H9 (cell line): Measurements from ENCODE around the gene SLC7A5. TPM values are rescaled to one million over a fixed set of nuclear protein-coding genes. Genes with fewer than 3 reads are reported as not detected.

Source experiments
- DNase-seq: peaks from one replicate; pipeline ENCODE4 v3.0.0-alpha.2; 2017
- H2AFZ ChIP-seq: one replicate; pipeline ENCODE4 v1.6.1; 2013; ENCODE audit warnings: mild to moderate bottlenecking, low read length, control low read depth, moderate library complexity
- H2AK5ac ChIP-seq: 2 replicates; pipeline ENCODE4 v1.6.1; 2013; ENCODE audit warnings: low read length, control low read depth, mixed read lengths; ENCODE audit not compliant: insufficient read length
- H2BK120ac ChIP-seq: one replicate; pipeline ENCODE4 v1.6.1; 2013; ENCODE audit warnings: low read depth, mild to moderate bottlenecking, low read length, control low read depth, inconsistent platforms; ENCODE audit not compliant: poor library complexity, severe bottlenecking
- H2BK12ac ChIP-seq: 2 replicates; pipeline ENCODE4 v1.6.1; 2013; ENCODE audit warnings: low read length, control low read depth, mixed read lengths, low read depth; ENCODE audit not compliant: insufficient read length
- H2BK15ac ChIP-seq: 2 replicates; pipeline ENCODE4 v1.6.1; 2013; ENCODE audit warnings: low read depth, low read length, control low read depth
- H2BK20ac ChIP-seq: one replicate; pipeline ENCODE4 v1.6.1; 2013; ENCODE audit warnings: low read depth, mild to moderate bottlenecking, low read length, control low read depth, inconsistent platforms; ENCODE audit not compliant: poor library complexity, severe bottlenecking
- H2BK5ac ChIP-seq: 2 replicates; pipeline ENCODE4 v1.6.1; 2013; ENCODE audit warnings: low read length, control low read depth, mixed read lengths; ENCODE audit not compliant: insufficient read length
- H3K14ac ChIP-seq: 2 replicates; pipeline ENCODE4 v1.6.1; 2013; ENCODE audit warnings: low read length, control low read depth; ENCODE audit not compliant: insufficient read depth
- H3K18ac ChIP-seq: 2 replicates; pipeline ENCODE4 v1.6.1; 2013; ENCODE audit warnings: low read depth, mild to moderate bottlenecking, mixed read lengths, low read length, control low read depth; ENCODE audit not compliant: insufficient read length
- H3K23ac ChIP-seq: 2 replicates; pipeline ENCODE4 v1.6.1; 2013; ENCODE audit warnings: low read length, control low read depth, mixed read lengths, low read depth; ENCODE audit not compliant: insufficient read length
- H3K23me2 ChIP-seq: 2 replicates; pipeline ENCODE4 v1.6.1; 2013; ENCODE audit warnings: low read depth, mild to moderate bottlenecking, mixed read lengths, low read length, control low read depth; ENCODE audit not compliant: insufficient read length, poor library complexity, severe bottlenecking
- H3K27ac ChIP-seq: 2 replicates; pipeline ENCODE4 v1.5.1; 2013; ENCODE audit warnings: low read length, control low read depth, mixed read lengths, low read depth; ENCODE audit not compliant: insufficient read length
- H3K27me3 ChIP-seq: 2 replicates; pipeline ENCODE4 v1.6.1; 2013; ENCODE audit warnings: low read length, control low read depth, inconsistent platforms; ENCODE audit not compliant: insufficient read depth
- H3K4ac ChIP-seq: 2 replicates; pipeline ENCODE4 v1.6.1; 2013; ENCODE audit warnings: low read depth, mild to moderate bottlenecking, control low read depth, inconsistent platforms, low read length, moderate library complexity
- H3K4me1 ChIP-seq: 2 replicates; pipeline ENCODE4 v1.6.1; 2013; ENCODE audit warnings: low read length, control low read depth, inconsistent platforms; ENCODE audit not compliant: insufficient read depth
- H3K4me2 ChIP-seq: 2 replicates; pipeline ENCODE4 v1.6.1; 2013; ENCODE audit warnings: low read length, control low read depth, mixed read lengths; ENCODE audit not compliant: insufficient read length, insufficient read depth
- H3K56ac ChIP-seq: 2 replicates; pipeline ENCODE4 v1.6.1; 2013; ENCODE audit warnings: low read depth, mild to moderate bottlenecking, mixed read lengths, low read length, control low read depth; ENCODE audit not compliant: insufficient read length
- H3K79me1 ChIP-seq: 2 replicates; pipeline ENCODE4 v1.6.1; 2013; ENCODE audit warnings: low read depth, mild to moderate bottlenecking, moderate library complexity, low read length, control low read depth, inconsistent platforms; ENCODE audit not compliant: insufficient read depth, poor library complexity, severe bottlenecking
- H3K79me2 ChIP-seq: 2 replicates; pipeline ENCODE4 v1.6.1; 2013; ENCODE audit warnings: low read length, control low read depth, inconsistent platforms; ENCODE audit not compliant: insufficient read depth
- H3K9ac ChIP-seq: 2 replicates; pipeline ENCODE4 v1.6.1; 2013; ENCODE audit warnings: low read length, control low read depth, mixed read lengths; ENCODE audit not compliant: insufficient read length; ENCODE audit errors: extremely low read depth
- H3K9me3 ChIP-seq: one replicate; pipeline ENCODE4 v1.6.1; 2013; ENCODE audit warnings: low read depth, low read length, inconsistent platforms; ENCODE audit not compliant: control insufficient read depth
- H3T11ph ChIP-seq: one replicate; pipeline ENCODE4 v1.6.1; 2013; ENCODE audit warnings: mild to moderate bottlenecking, low read length, control low read depth, inconsistent platforms
- H4K20me1 ChIP-seq: one replicate; pipeline ENCODE4 v1.6.1; 2013; ENCODE audit not compliant: control insufficient read depth, insufficient read length, insufficient read depth
- H4K5ac ChIP-seq: 2 replicates; pipeline ENCODE4 v1.6.1; 2013; ENCODE audit warnings: low read depth, mild to moderate bottlenecking, mixed read lengths, low read length, control low read depth; ENCODE audit not compliant: insufficient read length
- H4K8ac ChIP-seq: replicated peaks from 2 replicates; pipeline ENCODE4 v1.6.1; 2013; ENCODE audit warnings: low read length, control low read depth, mixed read lengths, low read depth; ENCODE audit not compliant: insufficient read length
- H4K91ac ChIP-seq: 2 replicates; pipeline ENCODE4 v1.6.1; 2013; ENCODE audit warnings: low read depth, mild to moderate bottlenecking, moderate library complexity, mixed read lengths, low read length, control low read depth; ENCODE audit not compliant: insufficient read length
- H3K27ac Mint-ChIP-seq, 3 experiments: 2 replicates in 2 of 3; 3 replicates in 1 of 3; pipeline ENCODE4 v1.8.0; 2020 to 2021; ENCODE audit warnings: mixed read lengths in 3 of 3, mild to moderate bottlenecking in 1 of 3, moderate library complexity in 1 of 3
- H3K27me3 Mint-ChIP-seq: 2 replicates; pipeline ENCODE4 v1.8.0; 2021; ENCODE audit warnings: low read depth, mild to moderate bottlenecking, moderate library complexity, mixed read lengths
- H3K36me3 Mint-ChIP-seq, 3 experiments: 2 replicates in 2 of 3; 3 replicates in 1 of 3; pipeline ENCODE4 v1.8.0; 2020 to 2021; ENCODE audit warnings: low read depth in 3 of 3, mixed read lengths in 3 of 3; ENCODE audit not compliant: insufficient read depth in 1 of 3
- H3K4me1 Mint-ChIP-seq, 2 experiments: 2 replicates each; pipeline ENCODE4 v1.8.0; 2020; ENCODE audit warnings: mixed read lengths in 2 of 2
- H3K4me3 Mint-ChIP-seq, 2 experiments: 2 replicates in 1 of 2; 3 replicates in 1 of 2; pipeline ENCODE4 v1.8.0; 2020 to 2021; ENCODE audit warnings: mild to moderate bottlenecking in 2 of 2, mixed read lengths in 2 of 2, moderate library complexity in 1 of 2
- H3K9me3 Mint-ChIP-seq, 2 experiments: 2 replicates in 1 of 2; 3 replicates in 1 of 2; pipeline ENCODE4 v1.8.0; 2020; ENCODE audit warnings: mild to moderate bottlenecking in 2 of 2, mixed read lengths in 2 of 2, moderate library complexity in 1 of 2
- CTCF ChIP-seq: fragments of 200-600 bp; sonication (generic); conservative IDR thresholded peaks from 3 replicates; pipeline ENCODE4 v1.8.0; 2021; ENCODE audit warnings: antibody characterized with exemption, mild to moderate bottlenecking
- WGBS: extraction: QIAGEN DNeasy Blood & Tissue Kit; methylation state at CpG from one replicate; pipeline ENCODE4 v1.1.7; 2013; ENCODE audit warnings: missing lambda C conversion rate, low lambda C conversion rate, mixed read lengths; ENCODE audit not compliant: insufficient read length; ENCODE audit errors: extremely low coverage; 5-methylcytosine and 5-hydroxymethylcytosine counted together
- total RNA-seq: library from RNA; stranded (reverse); gene quantifications from 2 replicates; pipeline ENCODE4 v1.2.1, GENCODE V29; 2021

SLC7A5 gene
- total RNA-seq, 1 experiment from 2014 or later = 217 TPM

GRCh38 chr16:87838643-87839541 is 30.4 kb downstream of the SLC7A5 start:
- Histone ChIP-seq H4K8ac (no peak overlapping the region), H2BK12ac (no peak overlapping the region), H3K56ac (no peak overlapping the region), H3K18ac (no peak overlapping the region), H3K4me1 (no peaks in the 10 kb centered on the region), H2AFZ (no peak overlapping the region), H2BK15ac (no peak overlapping the region), H4K20me1 (no peaks in the 10 kb centered on the region), H3K9ac (no peak overlapping the region), H2AK5ac (no peak overlapping the region), H4K91ac (no peak overlapping the region), H2BK20ac (no peak overlapping the region), H3K9me3 (no peaks in the 10 kb centered on the region), H3K4me2 (no peak overlapping the region), H3K27ac (no peak overlapping the region), H2BK120ac (no peak overlapping the region), H3K14ac (no peak overlapping the region), H2BK5ac (no peak overlapping the region), H3K79me1 (peaks cover 4% of the 10 kb centered on the region), H3K4ac (no peak overlapping the region), H3K23me2 (no peaks in the 10 kb centered on the region), H3K79me2 (no peaks in the 10 kb centered on the region), H3T11ph (no peak overlapping the region), H4K5ac (no peak overlapping the region), H3K27me3 (no peaks in the 10 kb centered on the region), H3K23ac (no peak overlapping the region)
- Mint-ChIP-seq H3K36me3 (peaks cover 13 to 75% (median 46%) of the 10 kb centered on the region in 3 experiments; a peak in 6 of 7 replicates), H3K4me3 (no peak overlapping the region), H3K27me3 (no peaks in the 10 kb centered on the region), H3K9me3 (no peaks in the 10 kb centered on the region), H3K27ac (peak overlapping the region in 1 of 3 experiments; percentile 57; a peak in 1 of 7 replicates), H3K4me1 (peaks cover 5 to 10% of the 10 kb centered on the region in 2 experiments)
- TF ChIP-seq CTCF = no peak
- DNase-seq = no peak
- no CpG with 5 or more reads among the region's 27 CpGs for WGBS
